Activated CD4-positive, CD25-positive, alpha-beta regulatory T cell treated with anti-CD3 and anti-CD28 coated beads, Interleukin-2, amount 50 U/mL, for 72 hours (primary cell): ENCODE results near the gene CDK14.

Source experiments
- DNase-seq: peaks from one replicate; pipeline ENCODE4 v3.0.0; 2021

CDK14 gene

GRCh38 chr7:90856351-90857070 lies 260.4 kb downstream of the CDK14 start:
- DNase-seq = no peak

- no peak for DNase-seq
Measured at GRCh38 chr7:90857603-90858002, 261.5 kb downstream of the CDK14 start.

- no peak for DNase-seq
Measured at GRCh38 chr7:90858546-90858945, 262.4 kb downstream of the CDK14 start.

GRCh38 chr7:90859521-90859920 lies 263.4 kb downstream of the CDK14 start:
- no peak for DNase-seq

- no peak for DNase-seq
Measured at GRCh38 chr7:90864088-90864487, 268.0 kb downstream of the CDK14 start.

GRCh38 chr7:90869335-90869734 lies 273.2 kb downstream of the CDK14 start:
- DNase-seq = no peak

GRCh38 chr7:90876701-90877100 lies 280.6 kb downstream of the CDK14 start:
- DNase-seq = no peak

GRCh38 chr7:90877201-90877600 lies 281.1 kb downstream of the CDK14 start:
- no peak for DNase-seq

- DNase-seq = no peak
Measured at GRCh38 chr7:90879924-90880323, 283.8 kb downstream of the CDK14 start.

GRCh38 chr7:90886416-90886815 lies 290.3 kb downstream of the CDK14 start:
- DNase-seq = no peak

- no peak for DNase-seq
Measured at GRCh38 chr7:90889210-90889609, 293.1 kb downstream of the CDK14 start.

GRCh38 chr7:90889644-90890043 lies 293.5 kb downstream of the CDK14 start:
- DNase-seq = no peak

GRCh38 chr7:90891529-90891928 lies 295.4 kb downstream of the CDK14 start:
- no peak for DNase-seq

- DNase-seq = no peak
Measured at GRCh38 chr7:90892213-90892612, 296.1 kb downstream of the CDK14 start.

GRCh38 chr7:90894122-90894521 lies 298.0 kb downstream of the CDK14 start:
- no peak for DNase-seq

- DNase-seq = no peak
Measured at GRCh38 chr7:90896458-90896857, 300.3 kb downstream of the CDK14 start.

GRCh38 chr7:90897961-90898469 lies 301.9 kb downstream of the CDK14 start:
- DNase-seq = no peak

GRCh38 chr7:90900628-90901356 lies 304.7 kb downstream of the CDK14 start:
- no peak for DNase-seq

GRCh38 chr7:90903841-90904240 lies 307.7 kb downstream of the CDK14 start:
- DNase-seq = no peak

GRCh38 chr7:90910136-90910535 lies 314.0 kb downstream of the CDK14 start:
- DNase-seq = no peak

- no peak for DNase-seq
Measured at GRCh38 chr7:90916319-90916718, 320.2 kb downstream of the CDK14 start.

GRCh38 chr7:90917539-90917938 lies 321.4 kb downstream of the CDK14 start:
- no peak for DNase-seq

GRCh38 chr7:90918303-90918702 lies 322.2 kb downstream of the CDK14 start:
- DNase-seq = no peak

GRCh38 chr7:90919816-90920215 lies 323.7 kb downstream of the CDK14 start:
- DNase-seq = no peak
